H1 (cell line): ENCODE data around the gene PLK5.

Source experiments
- ATF3 ChIP-seq: IDR thresholded peaks from 2 replicates; pipeline ENCODE4 v1.6.1; 2011; ENCODE audit warnings: low read depth, mild to moderate bottlenecking, low read length; ENCODE audit not compliant: insufficient read depth
- EP300 ChIP-seq, 2 experiments: IDR thresholded peaks; 1 replicate in 1 of 2; 2 replicates in 1 of 2; pipeline ENCODE4 v1.6.1; 2011 to 2012; ENCODE audit warnings: low read depth in 2 of 2, low read length in 2 of 2, mild to moderate bottlenecking in 2 of 2, borderline replicate concordance in 1 of 2, inconsistent platforms in 1 of 2, moderate library complexity in 1 of 2
- EZH2 ChIP-seq: fragments of 200-600 bp; sonication (generic); IDR thresholded peaks from 2 replicates; pipeline ENCODE4 v1.7.1; 2012; ENCODE audit warnings: low read depth, mild to moderate bottlenecking, moderate library complexity, low read length, inconsistent platforms; ENCODE audit not compliant: severe bottlenecking
- MAFK ChIP-seq: IDR thresholded peaks from 2 replicates; pipeline ENCODE4 v1.6.1; 2012; ENCODE audit warnings: low read depth, mild to moderate bottlenecking, improper control_type of control experiment, low read length
- MAX ChIP-seq: IDR thresholded peaks from 2 replicates; pipeline ENCODE4 v1.6.1; 2012; ENCODE audit warnings: inconsistent platforms
- POLR2A ChIP-seq, 2 experiments: IDR thresholded peaks; 1 replicate in 1 of 2; 2 replicates in 1 of 2; pipeline ENCODE4 v1.6.1; 2011; ENCODE audit warnings: low read depth in 2 of 2, low read length in 2 of 2, mild to moderate bottlenecking in 2 of 2; ENCODE audit errors: control extremely low read depth in 1 of 2
- RAD21 ChIP-seq, 2 experiments: IDR thresholded peaks in 1 of 2; conservative IDR thresholded peaks in 1 of 2; 2 replicates each; pipeline ENCODE4 v1.6.1; 2011; ENCODE audit warnings: low read depth in 2 of 2, low read length in 2 of 2, improper control_type of control experiment in 1 of 2, inconsistent platforms in 1 of 2, mild to moderate bottlenecking in 1 of 2, moderate library complexity in 1 of 2

- TF ChIP-seq EP300 (IDR thresholded peaks at IDR 0.05; ENCODE audit: borderline replicate concordance in 1 of 2, low read depth in 2 of 2, low read length in 2 of 2), result no peak
- no peak for TF ChIP-seq MAFK
- no peak for TF ChIP-seq EZH2
- TF ChIP-seq RAD21 (IDR thresholded peaks at IDR 0.05 in 1 of 2, conservative IDR thresholded peaks at IDR 0.05 in 1 of 2; ENCODE audit: low read depth in 2 of 2, low read length in 2 of 2), result no peak
- TF ChIP-seq POLR2A (IDR thresholded peaks at IDR 0.05; ENCODE audit: control extremely low read depth in 1 of 2, low read depth in 2 of 2, low read length in 2 of 2), result no peak
- no peak for TF ChIP-seq ATF3
- TF ChIP-seq MAX, result no peak
Observed at GRCh38 chr19:1567848-1568227, 44.0 kb downstream of the PLK5 start.
